Measurements from ENCODE around the gene RPL36. TPM values are rescaled to one million over a fixed set of nuclear protein-coding genes. Genes with fewer than 3 reads are reported as not detected.

The RPL36 gene
- total RNA-seq (100 to 1,000 TPM in 1 of 2 donors, 10 to 100 TPM in 1; 47.2 to 251 TPM), polyA plus RNA-seq (100 to 1,000 TPM; 390 to 556 TPM)

DNA sequence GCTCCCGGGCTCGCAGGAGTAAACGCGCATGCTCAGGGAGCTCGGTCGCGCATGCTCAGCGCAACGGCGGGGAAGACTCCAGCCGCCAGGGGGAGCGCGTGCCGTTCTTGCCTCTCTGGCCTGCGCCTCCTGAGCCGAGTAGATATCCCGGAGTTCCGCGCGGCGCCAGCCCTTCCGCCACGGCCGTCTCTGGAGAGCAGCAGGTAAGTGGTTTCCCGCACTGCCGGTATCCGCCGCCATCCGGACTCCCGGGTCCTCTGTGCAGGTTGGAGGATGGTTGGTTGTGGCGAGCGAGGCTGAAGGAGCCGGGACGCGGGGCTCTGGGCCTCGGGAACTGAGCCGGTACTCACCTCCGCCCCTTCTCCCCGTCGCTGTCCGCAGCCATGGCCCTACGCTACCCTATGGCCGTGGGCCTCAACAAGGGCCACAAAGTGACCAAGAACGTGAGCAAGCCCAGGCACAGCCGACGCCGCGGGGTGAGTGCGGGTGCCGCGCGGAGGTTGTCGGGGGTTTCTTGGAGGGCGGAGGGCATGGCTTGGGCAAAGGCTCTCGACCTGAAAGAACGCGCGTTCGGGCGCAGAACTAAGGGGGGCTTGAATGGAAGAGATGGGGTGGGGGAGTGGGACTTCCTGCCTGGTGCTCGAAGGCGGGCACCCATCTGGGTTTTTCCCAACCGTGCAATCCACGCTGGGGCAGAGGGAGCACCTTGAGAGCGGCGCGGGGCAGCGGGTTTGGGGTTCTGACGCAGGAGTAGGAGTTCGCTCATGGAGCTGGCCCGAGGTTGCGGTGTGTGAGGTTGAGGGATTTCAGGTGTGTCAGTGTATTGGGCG lies at the start of gene RPL36:
Gene RPL36 (plus strand): TSS at position 171 of the 830 bp plus-strand sequence. CDS start 213 bp downstream, at position 384.
- peaks cover 11 to 37% (median 16%) of the 10 kb centered on the region in 4 donors for H3K36me3 ChIP-seq (ENCODE audit: control insufficient read depth in 4 of 4, insufficient read depth in 3 of 4, low read depth in 1 of 4, low read length in 3 of 4)
- under 1% methylated on average over 73 of the region's 73 CpGs for WGBS
- peak within 1 kb of the TSS; percentile 75 to 82 for H3K27ac ChIP-seq (ENCODE audit: low read depth in 1 of 2, low read length in 2 of 2)
- H3K9ac ChIP-seq (ENCODE audit: low read depth in 1 of 2, low read length in 2 of 2): peak within 1 kb of the TSS; percentile 29 to 85
- TF ChIP-seq FOXA1 (IDR thresholded peaks at IDR 0.05) (peak; percentile 63), EGR1 (IDR thresholded peaks at IDR 0.05; ENCODE audit: low read depth in 2 of 2) (no peak), GABPA (IDR thresholded peaks at IDR 0.05 in 1 of 2, conservative IDR thresholded peaks at IDR 0.05 in 1 of 2) (peak in 1 of 2 donors; percentile 86), HNF4A (conservative IDR thresholded peaks at IDR 0.05) (no peak), YY1 (IDR thresholded peaks at IDR 0.05) (peak; percentile 91), TAF1 (conservative IDR thresholded peaks at IDR 0.05) (peak; percentile 99), HNF4G (IDR thresholded peaks at IDR 0.05) (no peak), JUND (IDR thresholded peaks at IDR 0.05) (peak in 1 of 2 donors; percentile 31), FOXA2 (IDR thresholded peaks at IDR 0.05) (no peak), ZBTB33 (IDR thresholded peaks at IDR 0.05) (no peak), NR2F2 (IDR thresholded peaks at IDR 0.05) (no peak), SP1 (IDR thresholded peaks at IDR 0.05) (peak; percentile 59), RAD21 (IDR thresholded peaks at IDR 0.05) (peak in 1 of 2 donors; percentile 75), RXRA (IDR thresholded peaks at IDR 0.05) (peak; percentile 34 to 36)
- TF ChIP-seq, protein P1, sequence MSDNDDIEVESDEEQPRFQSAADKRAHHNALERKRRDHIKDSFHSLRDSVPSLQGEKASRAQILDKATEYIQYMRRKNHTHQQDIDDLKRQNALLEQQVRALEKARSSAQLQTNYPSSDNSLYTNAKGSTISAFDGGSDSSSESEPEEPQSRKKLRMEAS (IDR thresholded peaks at IDR 0.05): no peak
- TF ChIP-seq, protein P2, sequence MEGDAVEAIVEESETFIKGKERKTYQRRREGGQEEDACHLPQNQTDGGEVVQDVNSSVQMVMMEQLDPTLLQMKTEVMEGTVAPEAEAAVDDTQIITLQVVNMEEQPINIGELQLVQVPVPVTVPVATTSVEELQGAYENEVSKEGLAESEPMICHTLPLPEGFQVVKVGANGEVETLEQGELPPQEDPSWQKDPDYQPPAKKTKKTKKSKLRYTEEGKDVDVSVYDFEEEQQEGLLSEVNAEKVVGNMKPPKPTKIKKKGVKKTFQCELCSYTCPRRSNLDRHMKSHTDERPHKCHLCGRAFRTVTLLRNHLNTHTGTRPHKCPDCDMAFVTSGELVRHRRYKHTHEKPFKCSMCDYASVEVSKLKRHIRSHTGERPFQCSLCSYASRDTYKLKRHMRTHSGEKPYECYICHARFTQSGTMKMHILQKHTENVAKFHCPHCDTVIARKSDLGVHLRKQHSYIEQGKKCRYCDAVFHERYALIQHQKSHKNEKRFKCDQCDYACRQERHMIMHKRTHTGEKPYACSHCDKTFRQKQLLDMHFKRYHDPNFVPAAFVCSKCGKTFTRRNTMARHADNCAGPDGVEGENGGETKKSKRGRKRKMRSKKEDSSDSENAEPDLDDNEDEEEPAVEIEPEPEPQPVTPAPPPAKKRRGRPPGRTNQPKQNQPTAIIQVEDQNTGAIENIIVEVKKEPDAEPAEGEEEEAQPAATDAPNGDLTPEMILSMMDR (IDR thresholded peaks at IDR 0.05; ENCODE audit: low read depth, low read length, missing input control): peak; percentile 98
- TF ChIP-seq, protein P3, sequence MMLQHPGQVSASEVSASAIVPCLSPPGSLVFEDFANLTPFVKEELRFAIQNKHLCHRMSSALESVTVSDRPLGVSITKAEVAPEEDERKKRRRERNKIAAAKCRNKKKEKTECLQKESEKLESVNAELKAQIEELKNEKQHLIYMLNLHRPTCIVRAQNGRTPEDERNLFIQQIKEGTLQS (IDR thresholded peaks at IDR 0.05): no peak
- TF ChIP-seq, protein P4, sequence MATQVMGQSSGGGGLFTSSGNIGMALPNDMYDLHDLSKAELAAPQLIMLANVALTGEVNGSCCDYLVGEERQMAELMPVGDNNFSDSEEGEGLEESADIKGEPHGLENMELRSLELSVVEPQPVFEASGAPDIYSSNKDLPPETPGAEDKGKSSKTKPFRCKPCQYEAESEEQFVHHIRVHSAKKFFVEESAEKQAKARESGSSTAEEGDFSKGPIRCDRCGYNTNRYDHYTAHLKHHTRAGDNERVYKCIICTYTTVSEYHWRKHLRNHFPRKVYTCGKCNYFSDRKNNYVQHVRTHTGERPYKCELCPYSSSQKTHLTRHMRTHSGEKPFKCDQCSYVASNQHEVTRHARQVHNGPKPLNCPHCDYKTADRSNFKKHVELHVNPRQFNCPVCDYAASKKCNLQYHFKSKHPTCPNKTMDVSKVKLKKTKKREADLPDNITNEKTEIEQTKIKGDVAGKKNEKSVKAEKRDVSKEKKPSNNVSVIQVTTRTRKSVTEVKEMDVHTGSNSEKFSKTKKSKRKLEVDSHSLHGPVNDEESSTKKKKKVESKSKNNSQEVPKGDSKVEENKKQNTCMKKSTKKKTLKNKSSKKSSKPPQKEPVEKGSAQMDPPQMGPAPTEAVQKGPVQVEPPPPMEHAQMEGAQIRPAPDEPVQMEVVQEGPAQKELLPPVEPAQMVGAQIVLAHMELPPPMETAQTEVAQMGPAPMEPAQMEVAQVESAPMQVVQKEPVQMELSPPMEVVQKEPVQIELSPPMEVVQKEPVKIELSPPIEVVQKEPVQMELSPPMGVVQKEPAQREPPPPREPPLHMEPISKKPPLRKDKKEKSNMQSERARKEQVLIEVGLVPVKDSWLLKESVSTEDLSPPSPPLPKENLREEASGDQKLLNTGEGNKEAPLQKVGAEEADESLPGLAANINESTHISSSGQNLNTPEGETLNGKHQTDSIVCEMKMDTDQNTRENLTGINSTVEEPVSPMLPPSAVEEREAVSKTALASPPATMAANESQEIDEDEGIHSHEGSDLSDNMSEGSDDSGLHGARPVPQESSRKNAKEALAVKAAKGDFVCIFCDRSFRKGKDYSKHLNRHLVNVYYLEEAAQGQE (IDR thresholded peaks at IDR 0.05): peak; percentile 96
- peaks cover 6 to 27% (median 14%) of the 10 kb centered on the region in 4 donors for H3K4me1 ChIP-seq (ENCODE audit: control insufficient read depth in 4 of 4, insufficient read depth in 4 of 4, low read length in 3 of 4)
- no peaks in the 10 kb centered on the region for H3K27me3 ChIP-seq (ENCODE audit: control insufficient read depth in 4 of 4, insufficient read depth in 4 of 4, low read length in 3 of 4)
- peak within 1 kb of the TSS; percentile 66 to 88 (median 82) for H3K4me3 ChIP-seq (ENCODE audit: low read depth in 1 of 3, low read length in 3 of 3)
- no peaks in the 10 kb centered on the region for H3K9me3 ChIP-seq (ENCODE audit: control insufficient read depth in 4 of 4, low read length in 3 of 4)
- DNase-seq (ENCODE audit: low spot score): peak; percentile 100
